Subcutaneous adipose tissue (tissue), 4 donors: ENCODE data around the gene SMARCA2. TPM values are rescaled to one million over a fixed set of nuclear protein-coding genes. Genes with fewer than 3 reads are reported as not detected.

Source experiments
- CTCF ChIP-seq: fragments of 450-650 bp; IDR thresholded peaks from one replicate; pipeline ENCODE4 v1.5.1; 2016; ENCODE audit warnings: low read depth, mild to moderate bottlenecking, control low read depth, antibody characterized with exemption, moderate library complexity
- total RNA-seq, 4 donors: library from RNA; depleted of rRNA; stranded (reverse); fragments of >200 nt; gene quantifications; one replicate each; pipeline ENCODE4 v1.1.0, GENCODE V29; 2016

Gene SMARCA2
- total RNA-seq, 4 donors from 2014 or later: 116 to 186 (median 152) TPM

GRCh38 chr9:2132484-2133082, 117.4 kb downstream of the SMARCA2 start:
- TF ChIP-seq CTCF: no peak

DNA sequence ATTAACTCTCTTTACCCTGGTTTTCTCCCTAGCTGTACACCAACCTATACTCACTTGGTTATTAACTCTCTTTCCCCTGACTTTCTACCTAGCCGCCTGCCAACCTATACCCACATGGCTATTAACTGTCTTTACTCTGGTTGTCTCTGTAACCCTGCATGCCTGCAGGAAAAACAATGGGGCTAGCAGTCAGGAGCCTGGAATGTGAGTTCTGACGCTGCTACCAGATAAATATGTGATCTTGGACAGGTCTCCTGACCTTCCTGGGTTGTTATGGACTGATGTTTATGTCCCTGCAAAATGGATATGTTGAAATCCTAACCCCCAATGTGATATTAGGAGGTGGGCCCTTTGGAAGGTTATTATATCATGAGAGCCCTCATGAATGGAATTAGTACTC, 119.2 kb downstream of the SMARCA2 start:
- no peak for TF ChIP-seq CTCF

GRCh38 chr9:2138646-2139045, 123.5 kb downstream of the SMARCA2 start:
- TF ChIP-seq CTCF: no peak

DNA sequence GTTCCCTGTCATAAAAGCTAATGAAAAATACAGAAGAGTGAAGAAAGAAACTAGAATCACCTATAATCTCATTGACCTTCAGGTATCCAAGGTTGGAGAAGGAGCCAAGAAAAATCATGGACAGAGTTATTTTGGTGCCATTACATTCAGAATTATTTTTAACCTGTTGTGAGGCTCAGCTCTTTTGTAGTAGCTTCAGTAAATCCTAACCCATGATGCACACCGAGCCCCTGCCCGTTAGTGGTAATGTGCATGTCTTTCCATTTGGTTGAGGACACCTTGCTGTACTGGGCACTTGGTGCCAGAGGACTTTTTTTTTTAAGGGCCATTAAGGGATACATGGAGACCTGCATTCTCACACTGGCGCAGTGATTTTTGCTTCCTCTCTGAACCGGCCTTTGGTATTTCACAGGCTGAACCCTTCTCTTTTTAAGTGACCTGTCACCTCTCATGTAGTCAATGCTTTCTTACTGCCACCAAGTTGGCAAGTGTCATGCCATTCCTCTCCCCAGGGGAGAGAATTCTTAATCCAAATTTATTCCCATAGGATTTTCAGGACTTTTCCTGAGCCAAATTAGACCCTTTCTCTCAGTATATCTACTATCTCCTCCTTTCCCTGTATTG, 125.6 kb downstream of the SMARCA2 start:
- TF ChIP-seq CTCF: no peak

GRCh38 chr9:2142212-2142611, 127.1 kb downstream of the SMARCA2 start:
- no peak for TF ChIP-seq CTCF

DNA sequence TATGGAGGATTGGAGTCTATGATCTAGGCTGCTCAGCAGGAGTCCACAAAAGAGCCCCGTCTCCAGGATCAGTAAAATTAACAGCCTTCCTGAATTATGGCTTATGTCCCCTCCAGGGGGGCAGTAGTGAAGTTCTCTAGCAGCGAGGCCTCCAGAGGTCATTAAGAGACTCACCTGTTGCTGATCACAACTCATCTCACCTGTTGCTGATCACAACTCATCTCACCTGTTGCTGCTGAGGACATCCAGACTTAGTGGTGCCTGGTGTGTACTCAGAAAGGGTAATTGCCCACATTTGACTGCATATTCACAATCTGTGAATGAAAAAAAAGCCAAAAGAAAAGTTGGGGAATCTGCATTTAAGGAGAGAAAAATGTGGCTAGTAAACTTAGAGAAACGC, 129.5 kb downstream of the SMARCA2 start:
- TF ChIP-seq CTCF: no peak

DNA sequence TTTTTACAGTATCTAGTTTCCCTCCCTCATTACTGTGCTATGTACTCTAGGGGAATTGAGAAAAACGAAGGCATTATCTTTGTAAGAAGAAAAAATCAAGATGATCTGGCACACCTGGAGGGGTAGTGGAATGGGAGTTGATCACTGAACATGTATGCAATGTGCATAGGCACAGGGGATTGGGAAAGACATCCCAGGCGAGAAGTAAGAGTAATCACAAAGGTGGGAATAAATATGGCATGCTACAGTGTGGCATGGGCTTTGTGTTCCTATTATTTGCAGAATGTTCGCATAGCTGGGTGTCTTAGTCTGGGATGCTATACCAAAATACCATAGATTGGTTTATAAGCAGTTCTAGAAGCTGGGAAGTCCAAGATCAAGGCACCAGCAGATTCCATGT, 130.6 kb downstream of the SMARCA2 start:
- no peak for TF ChIP-seq CTCF
